Suprapubic skin (tissue), 4 donors: ENCODE results near the gene KLHDC4. TPM values are rescaled to one million over a fixed set of nuclear protein-coding genes. Genes with fewer than 3 reads are reported as not detected.

Experiments
- DNase-seq, 2 donors: peaks; one replicate each; pipeline ENCODE4 v3.0.0-alpha.2; 2019; ENCODE audit warnings: low spot score in 2 of 2
- H3K27ac ChIP-seq: fragments of 200-600 bp; sonication (generic); one replicate; pipeline ENCODE4 v1.5.1; 2019
- H3K27me3 ChIP-seq: fragments of 200-600 bp; sonication (generic); one replicate; pipeline ENCODE4 v1.5.1; 2019
- H3K36me3 ChIP-seq: fragments of 200-600 bp; sonication (generic); one replicate; pipeline ENCODE4 v1.5.1; 2019
- H3K4me1 ChIP-seq: fragments of 200-600 bp; sonication (generic); one replicate; pipeline ENCODE4 v1.5.1; 2019
- H3K4me3 ChIP-seq: fragments of 200-600 bp; sonication (generic); one replicate; pipeline ENCODE4 v1.5.1; 2019; ENCODE audit warnings: mild to moderate bottlenecking
- H3K9me3 ChIP-seq: fragments of 200-600 bp; sonication (generic); one replicate; pipeline ENCODE4 v1.5.1; 2019
- CTCF ChIP-seq, 2 donors: fragments of 200-600 bp in 1 of 2; fragments of 450-650 bp in 1 of 2; sonication (generic) in 1 of 2; IDR thresholded peaks; one replicate each; pipeline ENCODE4 v1.5.1; 2016 to 2019; ENCODE audit warnings: antibody characterized with exemption in 2 of 2, mild to moderate bottlenecking in 1 of 2, moderate library complexity in 1 of 2
- EP300 ChIP-seq: sonication (generic); formaldehyde crosslinking; IDR thresholded peaks from one replicate; pipeline ENCODE4 v1.6.1; 2017; ENCODE audit warnings: antibody characterized with exemption
- POLR2A ChIP-seq, 2 donors: fragments of 450-650 bp; IDR thresholded peaks; one replicate each; pipeline ENCODE4 v1.6.1; 2017; ENCODE audit warnings: antibody characterized with exemption in 2 of 2, mild to moderate bottlenecking in 2 of 2, moderate library complexity in 2 of 2
- POLR2AphosphoS5 ChIP-seq, 3 donors: sonication (generic); formaldehyde crosslinking; IDR thresholded peaks; one replicate each; pipeline ENCODE4 v1.6.1; 2017; ENCODE audit warnings: antibody characterized with exemption in 3 of 3
- WGBS: methylation state at CpG from one replicate; pipeline ENCODE4 v1.1.5; 2018; 5-methylcytosine and 5-hydroxymethylcytosine counted together
- total RNA-seq, 4 donors: library from RNA; depleted of rRNA; stranded (reverse); fragments of >200 nt; gene quantifications; one replicate each; pipeline ENCODE4 v1.1.0, GENCODE V29; 2016

KLHDC4 gene
- total RNA-seq, 4 donors from 2014 or later = 26.6 to 104 (median 30.1) TPM

GRCh38 chr16:87687998-87688529, 77.7 kb downstream of the KLHDC4 start:
- Histone ChIP-seq H3K4me3 (no peak overlapping the region), H3K9me3 (no peaks in the 10 kb centered on the region), H3K27me3 (peaks cover 36% of the 10 kb centered on the region), H3K27ac (no peak overlapping the region), H3K4me1 (no peaks in the 10 kb centered on the region), H3K36me3 (no peaks in the 10 kb centered on the region)
- no peak for DNase-seq
- 87% methylated on average over 13 of the region's 14 CpGs for WGBS
- TF ChIP-seq POLR2AphosphoS5 (IDR thresholded peaks at IDR 0.05) = no peak
- no peak for TF ChIP-seq EP300
- no peak for TF ChIP-seq POLR2A (IDR thresholded peaks at IDR 0.05)
- TF ChIP-seq CTCF (IDR thresholded peaks at IDR 0.05) = no peak

- no peak for DNase-seq
- Histone ChIP-seq H3K27ac (no peak overlapping the region), H3K9me3 (no peaks in the 10 kb centered on the region), H3K36me3 (no peaks in the 10 kb centered on the region), H3K4me1 (no peaks in the 10 kb centered on the region), H3K27me3 (peaks cover 42% of the 10 kb centered on the region), H3K4me3 (no peak overlapping the region)
- no peak for TF ChIP-seq POLR2AphosphoS5 (IDR thresholded peaks at IDR 0.05)
- no peak for TF ChIP-seq EP300
- TF ChIP-seq CTCF (IDR thresholded peaks at IDR 0.05) = no peak
- TF ChIP-seq POLR2A (IDR thresholded peaks at IDR 0.05) = no peak
- 63% methylated on average over 13 of the region's 31 CpGs for WGBS
Observed at GRCh38 chr16:87687126-87687910, 78.5 kb downstream of the KLHDC4 start.

- Histone ChIP-seq H3K36me3 (no peaks in the 10 kb centered on the region), H3K9me3 (no peaks in the 10 kb centered on the region), H3K27me3 (peaks cover 45% of the 10 kb centered on the region), H3K4me3 (no peak overlapping the region), H3K4me1 (no peaks in the 10 kb centered on the region), H3K27ac (no peak overlapping the region)
- 71% methylated on average over 6 of the region's 13 CpGs for WGBS
- DNase-seq = no peak
- TF ChIP-seq POLR2A (IDR thresholded peaks at IDR 0.05) = no peak
- no peak for TF ChIP-seq CTCF (IDR thresholded peaks at IDR 0.05)
- no peak for TF ChIP-seq EP300
- TF ChIP-seq POLR2AphosphoS5 (IDR thresholded peaks at IDR 0.05) = no peak
Observed at GRCh38 chr16:87686697-87687096, 79.1 kb downstream of the KLHDC4 start.

- WGBS = 80% methylated on average over 13 of the region's 13 CpGs
- Histone ChIP-seq H3K9me3 (no peaks in the 10 kb centered on the region), H3K4me3 (no peak overlapping the region), H3K36me3 (no peaks in the 10 kb centered on the region), H3K4me1 (no peaks in the 10 kb centered on the region), H3K27ac (no peak overlapping the region), H3K27me3 (peaks cover 48% of the 10 kb centered on the region)
- DNase-seq = no peak
- TF ChIP-seq CTCF (IDR thresholded peaks at IDR 0.05) (no peak), POLR2A (IDR thresholded peaks at IDR 0.05) (no peak), EP300 (no peak), POLR2AphosphoS5 (IDR thresholded peaks at IDR 0.05) (no peak)
Observed at GRCh38 chr16:87685766-87686165, 80.0 kb downstream of the KLHDC4 start.

- no peak overlapping the region for H3K4me3 ChIP-seq
- DNase-seq = no peak
- WGBS = 79% methylated on average over 19 of the region's 19 CpGs
- H3K27me3 ChIP-seq = peaks cover 49% of the 10 kb centered on the region
- TF ChIP-seq POLR2A (IDR thresholded peaks at IDR 0.05) (no peak), CTCF (IDR thresholded peaks at IDR 0.05) (no peak), EP300 (no peak), POLR2AphosphoS5 (IDR thresholded peaks at IDR 0.05) (no peak)
- H3K9me3 ChIP-seq = no peaks in the 10 kb centered on the region
- H3K27ac ChIP-seq = no peak overlapping the region
- no peaks in the 10 kb centered on the region for H3K36me3 ChIP-seq
- no peaks in the 10 kb centered on the region for H3K4me1 ChIP-seq
Observed at GRCh38 chr16:87685405-87685755, 80.4 kb downstream of the KLHDC4 start.
